ENCODE results near the gene EGFL8.

- TF ChIP-seq CTCF (IDR thresholded peaks at IDR 0.05; ENCODE audit: low read depth, low read length) (peak; percentile 69), POLR2A (IDR thresholded peaks at IDR 0.05; ENCODE audit: extremely low read depth, insufficient read length) (no peak), MAX (IDR thresholded peaks at IDR 0.05; ENCODE audit: low read depth, low read length) (no peak)
Observed at GRCh38 chr6:32116674-32117073, 47.7 kb upstream of the EGFL8 start.

Measured in NB4 (cell line).